Rectal smooth muscle tissue (tissue), 1 donor: ENCODE results near the gene ZNF618.
"Not testable (repeated sequence)": the region's sequence is repeated elsewhere in the genome, so short reads cannot be mapped to it uniquely, and the experiment has no call there.

Source experiments
- H3K27ac ChIP-seq: one replicate; pipeline ENCODE4 v1.7.0; 2013; ENCODE audit warnings: low read depth, low read length, inconsistent platforms
- H3K27me3 ChIP-seq: one replicate; pipeline ENCODE4 v1.7.0; 2013; ENCODE audit warnings: low read length; ENCODE audit not compliant: control insufficient read depth, insufficient read depth
- H3K36me3 ChIP-seq: one replicate; pipeline ENCODE4 v1.7.0; 2013; ENCODE audit warnings: low read length; ENCODE audit not compliant: control insufficient read depth, insufficient read depth
- H3K4me1 ChIP-seq: one replicate; pipeline ENCODE4 v1.7.0; 2013; ENCODE audit warnings: low read length; ENCODE audit not compliant: control insufficient read depth, insufficient read depth
- H3K4me3 ChIP-seq: one replicate; pipeline ENCODE4 v1.7.0; 2013; ENCODE audit warnings: low read length
- H3K9ac ChIP-seq: one replicate; pipeline ENCODE4 v1.7.0; 2013; ENCODE audit warnings: low read length

Gene ZNF618

GRCh38 chr9:114082763-114083412 lies 206.8 kb downstream of the ZNF618 start:
- H3K27me3 ChIP-seq, H3K9ac ChIP-seq, H3K27ac ChIP-seq, H3K4me1 ChIP-seq, H3K4me3 ChIP-seq, H3K36me3 ChIP-seq: not testable (repeated sequence)

- Histone ChIP-seq H3K27me3 (no peaks in the 10 kb centered on the region), H3K9ac (peak overlapping the region; percentile 19), H3K27ac (no peak overlapping the region), H3K4me1 (no peaks in the 10 kb centered on the region), H3K36me3 (no peaks in the 10 kb centered on the region), H3K4me3 (no peak overlapping the region)
Observed at GRCh38 chr9:114083666-114084065, 207.6 kb downstream of the ZNF618 start.

- Histone ChIP-seq H3K4me3 (no peak overlapping the region), H3K4me1 (no peaks in the 10 kb centered on the region), H3K27ac (no peak overlapping the region), H3K27me3 (no peaks in the 10 kb centered on the region), H3K9ac (no peak overlapping the region), H3K36me3 (no peaks in the 10 kb centered on the region)
Observed at GRCh38 chr9:114084282-114085073, 208.4 kb downstream of the ZNF618 start.

GRCh38 chr9:114085387-114085789 lies 209.3 kb downstream of the ZNF618 start:
- Histone ChIP-seq H3K27ac (no peak overlapping the region), H3K4me3 (no peak overlapping the region), H3K36me3 (no peaks in the 10 kb centered on the region)

GRCh38 chr9:114086009-114086408 lies 209.9 kb downstream of the ZNF618 start:
- H3K4me1 ChIP-seq = no peaks in the 10 kb centered on the region
- H3K27me3 ChIP-seq = no peaks in the 10 kb centered on the region
- no peak overlapping the region for H3K9ac ChIP-seq
- no peaks in the 10 kb centered on the region for H3K36me3 ChIP-seq
- no peak overlapping the region for H3K27ac ChIP-seq
- no peak overlapping the region for H3K4me3 ChIP-seq

More at GRCh38 chr9:114085387-114085789, 209.3 kb downstream of the ZNF618 start:
- no peaks in the 10 kb centered on the region for H3K27me3 ChIP-seq
- H3K9ac ChIP-seq = no peak overlapping the region
- no peaks in the 10 kb centered on the region for H3K4me1 ChIP-seq

DNA sequence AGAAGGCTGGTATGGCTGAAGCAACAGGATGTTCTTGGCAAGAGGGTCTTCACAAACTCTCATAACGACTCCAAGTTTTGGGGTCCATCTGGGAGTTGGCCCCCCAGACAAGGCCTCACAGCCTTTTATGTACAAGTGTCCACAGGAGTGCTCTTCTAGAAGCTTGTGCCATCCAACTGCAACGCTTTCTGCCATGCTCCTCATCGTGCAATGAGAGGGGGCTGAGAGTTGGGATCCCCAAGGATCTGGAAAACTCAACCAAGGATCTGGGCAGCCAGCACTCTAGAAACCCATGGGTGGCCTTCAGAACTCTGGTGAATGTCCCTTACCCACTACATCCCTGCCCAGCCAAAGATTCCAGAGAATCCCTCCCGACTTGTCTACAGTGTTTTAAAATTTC lies 210.5 kb downstream of the ZNF618 start:
- no peaks in the 10 kb centered on the region for H3K36me3 ChIP-seq
- H3K9ac ChIP-seq = no peak overlapping the region
- H3K27ac ChIP-seq = no peak overlapping the region
- no peaks in the 10 kb centered on the region for H3K4me1 ChIP-seq
- H3K27me3 ChIP-seq = no peaks in the 10 kb centered on the region
- no peak overlapping the region for H3K4me3 ChIP-seq

DNA sequence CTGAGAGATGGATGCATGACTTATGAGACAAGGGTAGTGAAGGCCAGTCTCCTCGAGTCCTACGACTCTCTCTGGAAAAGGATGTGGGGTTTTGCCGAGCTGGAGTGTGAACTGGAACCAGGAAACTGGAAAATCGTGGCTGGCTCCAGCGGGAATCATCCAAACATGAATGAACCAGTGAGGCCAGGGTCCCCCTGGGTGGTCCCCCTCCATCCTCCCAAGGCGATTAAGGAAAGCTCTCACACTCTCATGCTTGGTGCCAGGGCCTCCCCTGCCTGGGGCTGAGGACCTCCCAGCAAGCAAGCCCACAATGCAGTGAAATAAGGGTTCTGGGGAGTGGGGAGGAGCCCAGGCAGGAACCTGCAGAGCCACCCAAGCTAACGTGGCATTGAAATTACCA lies 211.6 kb downstream of the ZNF618 start:
- Histone ChIP-seq H3K4me3 (no peak overlapping the region), H3K27me3 (no peaks in the 10 kb centered on the region), H3K4me1 (no peaks in the 10 kb centered on the region), H3K27ac (no peak overlapping the region), H3K36me3 (no peaks in the 10 kb centered on the region), H3K9ac (no peak overlapping the region)

DNA sequence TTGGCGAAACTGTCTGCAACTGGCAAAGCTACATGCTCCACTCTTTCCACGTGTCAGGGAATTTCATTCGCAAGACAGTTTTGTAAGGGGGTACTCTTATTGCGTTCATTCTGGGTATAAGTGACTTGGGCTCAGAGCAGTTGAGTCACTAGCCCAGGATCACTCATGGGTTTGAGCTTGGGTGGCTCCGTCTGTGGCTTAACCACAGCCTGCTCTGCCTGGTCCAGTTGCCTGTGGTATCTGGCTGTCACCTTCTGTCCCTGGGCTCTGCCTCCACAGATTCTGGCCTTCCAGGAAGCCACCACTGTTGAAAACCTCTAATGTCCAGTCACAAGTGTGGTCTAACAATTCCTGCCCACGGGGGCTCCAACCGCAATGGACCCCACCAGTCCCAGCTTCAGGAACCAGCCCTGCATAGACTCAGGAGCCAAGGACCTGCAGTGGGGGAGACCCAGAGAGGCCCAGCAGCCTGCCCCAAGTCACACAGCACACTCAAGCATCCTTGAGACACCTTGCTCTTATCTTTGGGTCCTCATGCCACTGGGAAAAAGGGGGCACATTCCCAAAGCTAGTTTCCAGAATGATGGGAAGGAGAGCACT lies 212.6 kb downstream of the ZNF618 start:
- H3K4me3 ChIP-seq = no peak overlapping the region
- no peak overlapping the region for H3K9ac ChIP-seq
- no peaks in the 10 kb centered on the region for H3K4me1 ChIP-seq
- no peaks in the 10 kb centered on the region for H3K27me3 ChIP-seq
- no peaks in the 10 kb centered on the region for H3K36me3 ChIP-seq
- no peak overlapping the region for H3K27ac ChIP-seq

DNA sequence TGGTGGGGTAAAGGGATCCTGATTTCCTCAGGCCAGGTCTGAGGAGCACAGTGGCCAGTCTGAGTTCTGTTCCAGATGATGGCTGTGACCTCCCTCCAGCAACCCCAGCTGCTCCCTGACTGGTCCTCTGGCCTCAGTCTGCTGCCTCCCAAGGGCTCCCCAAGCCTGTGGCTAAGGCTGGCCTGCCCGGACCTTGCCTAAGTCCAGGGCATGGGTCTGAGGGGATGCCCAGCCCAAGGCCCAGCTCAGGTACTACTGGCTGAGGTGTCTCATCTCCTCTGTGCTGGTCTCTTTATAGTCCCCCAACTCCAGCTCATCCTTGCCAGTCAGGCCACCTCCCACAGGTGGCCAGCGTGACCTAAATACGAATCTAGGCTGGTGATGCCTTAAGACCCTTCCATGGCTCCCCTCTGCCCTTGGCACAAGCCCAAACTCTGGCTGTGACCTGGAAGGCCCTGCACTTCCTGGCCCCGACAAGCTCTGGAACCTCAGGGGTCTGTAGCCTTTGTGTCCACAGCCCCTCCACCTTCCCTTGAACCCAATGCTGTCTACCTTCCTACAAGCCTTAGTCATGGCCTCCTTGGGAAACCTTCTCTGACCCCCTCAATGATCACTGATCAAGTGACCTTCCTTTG lies 213.2 kb downstream of the ZNF618 start:
- Histone ChIP-seq H3K27ac (no peak overlapping the region), H3K27me3 (no peaks in the 10 kb centered on the region), H3K9ac (no peak overlapping the region), H3K36me3 (no peaks in the 10 kb centered on the region), H3K4me1 (no peaks in the 10 kb centered on the region), H3K4me3 (no peak overlapping the region)

DNA sequence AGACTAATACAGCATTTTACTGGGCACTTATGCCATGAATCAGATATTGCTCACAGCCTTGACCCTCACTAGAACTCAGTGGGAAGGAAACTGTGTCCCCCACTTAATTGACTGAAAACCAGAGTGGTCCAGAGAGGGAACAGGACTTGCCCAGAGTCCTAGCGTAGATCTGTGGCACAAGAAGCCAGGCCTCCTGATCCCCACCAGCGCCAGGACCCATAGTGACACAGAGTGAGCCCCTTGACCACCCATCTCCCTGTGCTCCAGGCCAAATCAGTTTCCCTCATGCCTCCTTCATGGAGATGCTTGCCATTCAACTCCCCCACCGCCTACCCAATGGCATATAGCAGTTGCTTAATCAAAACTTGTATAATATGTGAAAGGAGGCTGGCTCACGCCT lies 214.7 kb downstream of the ZNF618 start:
- H3K4me1 ChIP-seq = no peaks in the 10 kb centered on the region
- no peak overlapping the region for H3K4me3 ChIP-seq
- no peak overlapping the region for H3K9ac ChIP-seq
- no peak overlapping the region for H3K27ac ChIP-seq
- no peaks in the 10 kb centered on the region for H3K36me3 ChIP-seq
- H3K27me3 ChIP-seq = no peaks in the 10 kb centered on the region

GRCh38 chr9:114091711-114092110 lies 215.6 kb downstream of the ZNF618 start:
- Histone ChIP-seq H3K27me3 (no peaks in the 10 kb centered on the region), H3K4me3 (no peak overlapping the region), H3K9ac (no peak overlapping the region), H3K36me3 (no peaks in the 10 kb centered on the region), H3K27ac (no peak overlapping the region), H3K4me1 (no peaks in the 10 kb centered on the region)

DNA sequence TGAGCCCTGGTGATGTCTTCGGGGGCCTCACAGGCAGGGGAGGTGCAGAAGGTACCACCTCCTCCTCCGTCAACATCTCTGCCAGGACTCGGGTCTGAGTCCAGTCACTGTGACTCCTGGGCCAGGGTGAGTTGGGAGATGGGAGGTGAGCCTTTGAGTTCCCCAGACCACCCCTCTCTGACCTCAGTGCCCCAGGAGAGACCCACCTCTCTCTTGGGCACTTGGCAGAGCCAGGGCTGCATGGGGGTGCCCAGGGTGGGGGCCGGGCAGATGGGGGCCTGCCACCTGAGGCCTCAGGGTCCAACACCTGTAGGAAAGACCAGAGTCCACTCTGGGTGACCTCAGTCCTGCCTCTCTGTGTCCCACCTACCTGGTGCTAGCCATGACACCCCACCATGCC lies 216.2 kb downstream of the ZNF618 start:
- H3K9ac ChIP-seq = no peak overlapping the region
- H3K4me1 ChIP-seq = no peaks in the 10 kb centered on the region
- no peak overlapping the region for H3K27ac ChIP-seq

More for the DNA sequence above, 216.2 kb downstream of the ZNF618 start:
- H3K4me3 ChIP-seq = no peak overlapping the region
- no peaks in the 10 kb centered on the region for H3K27me3 ChIP-seq
- H3K36me3 ChIP-seq = no peaks in the 10 kb centered on the region
